ENCODE data around the gene ZNF669. TPM values are rescaled to one million over a fixed set of nuclear protein-coding genes. Genes with fewer than 3 reads are reported as not detected.

The ZNF669 gene
- total RNA-seq, 1 experiment from 2014 or later, result 9.1 TPM

DNA sequence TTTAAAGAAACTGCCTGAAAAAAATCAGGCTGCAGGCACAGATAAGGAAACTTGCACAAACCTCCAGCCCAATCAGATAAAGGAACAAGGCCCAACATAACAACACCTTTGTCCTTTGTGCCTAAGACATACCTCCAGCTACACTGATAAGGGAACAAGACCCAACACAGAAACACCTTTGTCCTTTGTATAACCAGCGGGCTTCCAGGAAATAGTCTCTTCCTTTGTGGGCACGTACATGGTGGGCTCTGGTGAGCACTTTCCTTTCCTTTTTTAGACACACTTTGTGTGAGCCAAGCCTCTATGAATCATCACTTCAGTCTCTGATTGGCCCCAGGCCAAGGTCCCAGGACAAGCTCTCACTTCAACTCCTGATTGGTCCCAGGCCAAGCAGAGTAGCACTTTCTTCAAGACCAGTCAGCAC is 49.2 kb downstream of the ZNF669 start:
- no peaks in the 10 kb centered on the region for H3K4me1 Mint-ChIP-seq (ENCODE audit: low read depth, unreplicated experiment)
- H3K27me3 Mint-ChIP-seq (ENCODE audit: insufficient read depth, unreplicated experiment), result no peaks in the 10 kb centered on the region
- POLR2A ChIA-PET, result no interaction called here
- H3K9me3 Mint-ChIP-seq (ENCODE audit: unreplicated experiment), result peaks cover 38% of the 10 kb centered on the region
- H3K4me3 Mint-ChIP-seq (ENCODE audit: unreplicated experiment), result no peak overlapping the region
- no peak overlapping the region for H3K27ac Mint-ChIP-seq (ENCODE audit: unreplicated experiment)
- H3K27me3 ChIP-seq (replicated peaks; ENCODE audit: control insufficient read depth, insufficient read depth, low read length), result no peaks in the 10 kb centered on the region
- H3K4me3 ChIP-seq (ENCODE audit: low read depth, low read length), result no peak overlapping the region
- DNase-seq, result no peak
- CTCF ChIA-PET, result no interaction called here
- intact Hi-C loops (cut with micrococcal nuclease; ENCODE audit: unreplicated experiment), result no loop called here
- TF ChIP-seq, protein P1, sequence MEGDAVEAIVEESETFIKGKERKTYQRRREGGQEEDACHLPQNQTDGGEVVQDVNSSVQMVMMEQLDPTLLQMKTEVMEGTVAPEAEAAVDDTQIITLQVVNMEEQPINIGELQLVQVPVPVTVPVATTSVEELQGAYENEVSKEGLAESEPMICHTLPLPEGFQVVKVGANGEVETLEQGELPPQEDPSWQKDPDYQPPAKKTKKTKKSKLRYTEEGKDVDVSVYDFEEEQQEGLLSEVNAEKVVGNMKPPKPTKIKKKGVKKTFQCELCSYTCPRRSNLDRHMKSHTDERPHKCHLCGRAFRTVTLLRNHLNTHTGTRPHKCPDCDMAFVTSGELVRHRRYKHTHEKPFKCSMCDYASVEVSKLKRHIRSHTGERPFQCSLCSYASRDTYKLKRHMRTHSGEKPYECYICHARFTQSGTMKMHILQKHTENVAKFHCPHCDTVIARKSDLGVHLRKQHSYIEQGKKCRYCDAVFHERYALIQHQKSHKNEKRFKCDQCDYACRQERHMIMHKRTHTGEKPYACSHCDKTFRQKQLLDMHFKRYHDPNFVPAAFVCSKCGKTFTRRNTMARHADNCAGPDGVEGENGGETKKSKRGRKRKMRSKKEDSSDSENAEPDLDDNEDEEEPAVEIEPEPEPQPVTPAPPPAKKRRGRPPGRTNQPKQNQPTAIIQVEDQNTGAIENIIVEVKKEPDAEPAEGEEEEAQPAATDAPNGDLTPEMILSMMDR (IDR thresholded peaks at IDR 0.05; ENCODE audit: insufficient read depth in 1 of 2, low read depth in 1 of 2, low read length in 1 of 2, severe bottlenecking in 1 of 2, unreplicated experiment in 1 of 2), result no peak
- H3K9me3 ChIP-seq, result peaks cover 42% of the 10 kb centered on the region
- no peaks in the 10 kb centered on the region for H3K4me1 ChIP-seq
- BruUV-seq (replicated peaks), result no TSS peak
- H3K36me3 Mint-ChIP-seq (ENCODE audit: insufficient read depth, unreplicated experiment), result no peaks in the 10 kb centered on the region
- H3K36me3 ChIP-seq (ENCODE audit: control insufficient read depth, insufficient read depth, low read length), result no peaks in the 10 kb centered on the region; the same call in none of the 2 replicates

Other genes with a start within 250 kb of the ZNF669 start
- gene AHCTF1, start 172.4 kb downstream of the ZNF669 start, total RNA-seq (2022), result 42.3 and 48.7 TPM in 2 replicates
- 24.7 and 25.2 TPM in 2 replicates for gene ZNF695, start 96.3 kb downstream of the ZNF669 start, total RNA-seq (2022)
- gene ZNF670, start 25.5 kb downstream of the ZNF669 start, total RNA-seq (2022), result 5.8 and 6.0 TPM in 2 replicates
- gene ZNF124, start 67.7 kb upstream of the ZNF669 start, total RNA-seq (2022), result 47.5 and 52.9 TPM in 2 replicates
- gene VN1R5, start 151.7 kb upstream of the ZNF669 start, total RNA-seq (2022), result not detected in 2 replicates
- 31.0 and 36.4 TPM in 2 replicates for gene ZNF496, start 227.5 kb upstream of the ZNF669 start, total RNA-seq (2022)

All from Caco-2 (cell line).